NCI-H69 (cell line): ENCODE data around the gene BIK.

ENCODE experiments used
- DNase-seq: peaks from one replicate; lab custom pipeline; 2025; lab: John Stamatoyannopoulos, UW

Gene BIK

DNA sequence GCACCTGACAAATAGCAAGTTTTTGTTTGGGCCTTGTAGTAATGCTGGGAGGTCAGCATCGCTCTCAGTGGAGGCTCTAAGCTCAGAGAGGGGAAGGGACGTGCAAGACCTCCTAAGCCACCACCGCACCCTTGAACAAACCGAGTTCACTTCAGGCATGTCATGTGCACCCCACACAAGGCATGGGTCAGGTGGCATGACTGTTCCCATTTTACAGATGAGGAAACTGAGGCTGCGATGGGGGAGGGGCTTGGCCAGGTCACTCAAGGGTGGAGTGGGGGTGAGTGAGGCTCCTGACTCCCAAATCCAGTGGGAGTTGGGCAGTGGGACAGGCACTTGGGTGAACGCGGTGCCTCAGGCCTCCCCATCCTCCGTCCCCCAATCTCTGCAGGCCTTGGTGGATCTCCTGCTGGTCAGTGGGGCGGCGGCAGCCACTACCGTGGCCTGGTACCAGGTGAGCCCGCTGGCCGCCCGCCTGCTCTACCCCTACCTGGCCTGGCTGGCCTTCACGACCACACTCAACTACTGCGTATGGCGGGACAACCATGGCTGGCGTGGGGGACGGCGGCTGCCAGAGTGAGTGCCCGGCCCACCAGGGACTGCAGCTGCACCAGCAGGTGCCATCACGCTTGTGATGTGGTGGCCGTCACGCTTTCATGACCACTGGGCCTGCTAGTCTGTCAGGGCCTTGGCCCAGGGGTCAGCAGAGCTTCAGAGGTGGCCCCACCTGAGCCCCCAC, 52.0 kb downstream of the BIK start:
- no peak for DNase-seq

DNA sequence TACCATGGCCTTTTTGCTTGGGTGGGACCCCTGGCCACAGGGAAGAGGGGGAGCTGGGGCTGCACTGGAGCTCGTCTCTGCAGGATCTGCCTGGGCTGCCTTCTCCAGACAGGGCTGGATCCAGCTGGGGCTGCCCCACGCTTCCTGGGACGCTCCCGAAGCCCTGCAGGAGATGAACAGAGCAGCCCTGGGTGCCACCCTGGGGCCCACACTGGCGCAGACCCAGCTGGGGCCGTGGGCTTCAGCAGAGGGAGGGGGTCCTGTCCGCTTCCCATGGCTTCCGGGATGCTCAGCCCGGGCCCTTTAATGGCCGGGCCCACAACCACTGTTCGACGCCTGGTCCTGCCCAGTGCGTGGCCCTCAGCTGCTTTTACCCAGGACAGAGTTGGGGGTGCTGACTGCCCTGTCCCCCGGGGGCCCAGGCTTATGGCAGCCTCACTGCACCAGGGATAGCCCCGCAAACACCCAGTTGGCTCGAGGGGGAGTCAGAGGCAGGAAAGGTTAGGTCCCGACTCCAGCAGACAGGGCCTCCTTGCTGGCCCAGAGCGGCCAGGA, 52.8 kb downstream of the BIK start:
- no peak for DNase-seq

DNA sequence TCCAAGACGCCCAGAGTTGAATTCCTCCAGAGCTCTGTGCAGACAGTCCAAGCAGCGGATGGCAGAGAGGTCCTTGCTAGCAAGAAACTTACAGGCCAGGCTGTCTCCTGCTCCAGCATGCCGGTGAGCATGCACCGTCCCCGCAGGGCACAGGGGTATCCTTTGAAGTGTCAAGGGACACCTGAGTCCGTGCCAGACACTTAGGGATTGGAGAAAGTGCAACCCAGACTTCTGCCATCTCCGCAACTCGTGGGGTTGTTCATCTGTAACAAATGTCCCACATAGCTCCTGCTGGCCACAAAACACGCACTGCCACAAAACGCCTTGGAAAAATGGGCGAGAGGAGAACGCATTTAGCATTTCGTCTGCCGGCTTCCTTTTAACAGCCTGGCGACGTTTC, 54.1 kb downstream of the BIK start:
- peak; percentile 45 for DNase-seq

DNA sequence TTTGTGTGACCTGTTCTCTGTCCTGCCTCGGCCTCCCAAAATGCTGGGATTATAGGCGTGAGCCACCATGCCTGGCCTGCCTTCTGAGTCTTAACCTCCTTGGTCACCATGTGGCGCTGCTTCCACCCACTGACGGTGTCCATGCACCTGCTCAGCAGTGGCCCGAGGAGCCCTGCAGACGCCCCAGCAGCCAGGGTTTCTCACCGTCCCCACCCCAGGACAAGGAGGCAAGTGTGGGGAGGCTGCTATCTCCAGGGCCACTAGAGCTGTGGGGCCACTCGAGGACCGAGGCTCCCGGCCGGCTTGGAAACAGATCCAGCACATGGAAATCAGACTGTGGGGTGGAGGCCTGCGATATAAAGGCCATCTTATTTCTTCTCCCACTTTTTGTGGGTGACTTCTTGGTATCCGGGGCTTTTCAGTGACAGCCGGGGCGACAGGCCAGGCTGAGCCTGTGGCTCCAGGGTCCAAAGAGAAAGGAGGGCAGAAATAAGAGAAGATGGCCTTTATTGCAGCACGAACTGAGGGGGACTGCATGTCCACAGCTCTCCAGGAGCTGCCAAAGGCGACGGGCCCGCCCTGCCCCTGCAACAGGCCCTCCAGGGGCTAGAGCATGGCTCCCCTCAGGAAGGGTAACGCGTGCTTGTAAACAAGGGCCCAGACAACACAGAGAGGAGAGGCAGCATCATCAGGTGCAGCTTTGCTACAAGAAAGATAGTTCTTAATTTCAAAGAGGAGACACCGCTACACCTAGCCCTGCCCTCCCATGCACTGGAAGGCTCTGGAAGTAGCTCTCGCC, 55.8 kb downstream of the BIK start:
- no peak for DNase-seq

DNA sequence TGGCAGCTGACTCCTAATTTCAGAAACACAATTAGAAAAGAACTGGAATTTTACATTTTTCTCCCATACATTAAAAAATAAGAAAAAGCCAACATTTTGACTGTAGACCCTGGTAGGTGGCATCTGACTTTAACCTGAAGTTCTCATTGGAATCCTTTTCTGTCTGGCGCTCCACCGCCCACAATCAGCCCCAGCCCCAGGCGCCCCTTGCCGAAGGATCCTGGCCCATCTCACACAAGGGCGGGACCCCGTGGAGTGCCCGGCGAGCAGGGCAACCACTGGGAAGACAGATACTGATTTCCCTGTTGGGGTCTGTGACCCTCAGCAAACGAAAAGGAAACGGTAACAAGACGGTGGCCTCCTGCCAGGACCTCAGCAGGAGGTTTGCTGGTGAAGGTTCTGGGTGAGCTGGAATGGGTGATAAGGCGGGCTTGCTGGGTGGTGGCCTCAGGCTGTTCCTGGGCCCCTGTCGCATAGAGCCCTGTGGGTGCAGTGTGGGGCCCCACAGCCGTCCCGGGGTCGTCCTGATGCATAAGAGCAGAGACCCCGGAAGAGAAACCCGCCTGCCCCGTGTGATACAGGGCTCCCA, 56.5 kb downstream of the BIK start:
- no peak for DNase-seq

DNA sequence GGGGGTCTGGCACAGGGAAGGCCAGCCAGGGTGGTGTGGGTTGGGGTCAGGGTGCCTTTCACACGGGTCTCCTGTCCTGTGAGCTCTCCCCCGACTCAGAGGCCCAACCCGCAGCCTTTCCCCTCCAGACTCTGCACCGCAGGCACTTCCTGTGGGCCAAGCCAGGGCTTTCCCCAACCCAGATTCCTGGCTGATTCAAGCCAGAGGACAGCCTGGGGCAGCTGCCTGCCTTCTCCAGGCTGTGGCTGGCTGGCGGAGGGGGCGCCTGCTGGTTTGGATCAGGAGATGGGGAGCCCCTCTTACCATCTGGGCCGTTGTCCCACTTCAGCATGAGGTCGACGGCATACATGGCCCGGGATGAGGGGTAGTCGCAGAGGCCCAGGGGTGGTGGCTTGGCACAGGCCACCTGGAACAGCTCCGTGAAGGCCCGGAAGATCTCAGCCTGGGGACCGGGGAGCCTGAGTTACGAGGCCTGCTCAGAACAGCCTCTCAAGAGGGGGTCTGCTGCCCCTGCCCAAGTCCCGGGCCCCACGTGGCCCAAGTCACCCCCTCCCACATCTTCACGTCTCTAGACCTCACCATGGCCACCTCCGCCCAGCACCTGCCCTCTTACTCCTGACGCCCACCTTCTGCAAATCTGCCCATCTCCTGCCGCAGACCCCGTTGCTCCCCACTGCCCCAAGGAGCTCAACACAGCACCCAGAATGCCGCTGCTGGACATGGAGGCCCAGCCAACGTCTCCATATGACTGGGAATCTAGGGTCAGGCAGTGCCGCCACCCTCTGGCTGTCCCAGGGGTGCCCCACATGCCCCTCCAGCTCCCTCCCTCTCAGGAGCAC, 58.1 kb downstream of the BIK start:
- DNase-seq = no peak

DNA sequence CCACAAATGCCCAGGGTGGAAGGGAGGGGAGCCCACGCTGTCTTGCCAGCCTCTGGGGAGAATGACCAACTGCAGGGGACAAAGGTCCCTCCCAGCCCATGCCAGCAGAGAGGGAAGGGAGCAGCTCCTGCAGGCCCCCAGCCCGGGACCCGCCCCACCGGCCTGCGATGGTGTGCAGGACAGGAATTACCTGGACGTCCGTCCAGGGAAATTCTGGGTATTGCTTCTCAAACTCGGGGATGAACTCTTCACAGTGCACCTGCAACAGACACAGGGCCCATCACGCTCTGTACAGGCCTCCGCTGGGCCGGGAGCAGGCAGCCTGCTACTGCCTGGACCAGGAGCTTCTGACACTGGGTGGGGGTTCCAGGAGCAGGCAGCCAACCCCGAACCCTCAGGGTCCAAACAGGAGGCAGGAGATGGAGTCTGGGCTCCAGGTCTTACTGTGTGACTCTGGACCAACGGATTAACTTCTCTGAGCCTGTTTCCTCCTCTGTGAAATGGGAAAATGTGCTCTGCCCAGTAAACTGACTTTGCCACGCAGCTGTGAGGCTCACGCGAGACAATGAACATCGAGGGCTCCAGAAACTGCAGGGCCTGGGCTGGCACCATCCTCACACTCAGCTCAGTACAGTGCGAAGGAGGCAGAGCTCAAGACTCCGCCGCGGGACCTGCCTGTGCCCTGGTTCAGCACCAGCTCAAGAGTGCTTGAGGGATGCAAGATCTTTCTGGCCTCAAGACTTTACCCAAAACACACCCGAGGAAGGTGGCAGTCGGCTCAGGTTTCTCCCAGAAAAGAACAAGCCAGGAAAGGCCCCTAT, 59.0 kb downstream of the BIK start:
- DNase-seq = no peak

DNA sequence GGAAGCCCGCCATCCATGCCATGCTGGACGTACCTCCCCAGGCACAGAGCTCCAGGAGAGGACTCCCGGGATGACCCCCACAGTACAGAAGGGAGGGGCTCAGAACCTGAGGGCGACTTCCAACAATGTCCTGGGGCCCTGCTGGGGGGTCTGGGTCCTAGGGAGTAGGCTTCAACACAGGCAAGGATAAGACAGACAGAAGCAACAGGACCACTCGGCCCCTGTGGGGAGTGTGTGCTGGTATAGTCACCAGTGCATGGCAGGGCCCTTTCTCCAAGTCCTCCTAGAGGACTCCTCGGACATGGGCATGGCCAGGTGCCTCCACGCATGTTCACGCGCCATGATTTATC, 59.6 kb downstream of the BIK start:
- no peak for DNase-seq

DNA sequence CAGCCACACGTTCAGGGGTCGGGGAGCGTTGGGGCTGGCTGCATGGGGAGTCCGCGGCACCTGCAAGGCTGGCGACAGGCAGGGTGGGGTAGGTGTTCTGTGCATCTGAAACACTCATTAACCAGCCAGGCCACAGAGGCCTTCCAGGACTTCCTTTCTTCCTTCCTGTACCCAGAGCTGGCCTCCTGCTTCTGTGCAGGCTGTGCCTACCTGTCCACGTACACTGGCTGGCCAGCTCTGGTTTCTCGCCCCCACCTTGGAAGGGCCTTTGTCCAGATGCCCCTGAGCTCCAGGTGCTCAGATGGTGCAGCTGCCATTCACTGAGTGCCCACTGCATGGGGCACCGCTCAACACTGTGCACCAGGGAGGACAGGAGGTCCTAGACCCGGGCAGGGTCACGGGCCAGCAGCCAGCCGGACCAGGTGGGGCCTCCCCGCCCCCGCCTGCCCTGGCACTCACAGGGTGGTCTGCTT, 60.5 kb downstream of the BIK start:
- no peak for DNase-seq

DNA sequence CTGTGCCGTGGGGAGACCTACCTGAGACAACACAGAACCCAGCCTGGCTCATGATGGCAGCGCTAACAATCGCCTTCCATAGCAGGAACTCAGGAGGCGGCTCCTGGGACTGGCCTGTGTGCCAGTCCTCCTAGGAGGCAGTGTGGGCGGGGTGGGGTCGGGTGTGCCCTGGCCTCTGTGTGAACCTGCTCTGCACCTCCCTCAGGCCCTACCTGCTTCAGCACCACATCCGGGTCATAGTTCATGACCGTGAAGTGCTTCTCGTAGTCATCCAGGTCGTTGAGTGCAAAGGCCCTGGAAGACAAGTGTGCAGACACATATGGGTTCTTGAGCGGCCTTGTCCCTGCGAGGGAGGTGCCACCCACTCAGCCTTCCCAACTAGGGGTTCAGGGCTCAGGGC, 61.1 kb downstream of the BIK start:
- no peak for DNase-seq

DNA sequence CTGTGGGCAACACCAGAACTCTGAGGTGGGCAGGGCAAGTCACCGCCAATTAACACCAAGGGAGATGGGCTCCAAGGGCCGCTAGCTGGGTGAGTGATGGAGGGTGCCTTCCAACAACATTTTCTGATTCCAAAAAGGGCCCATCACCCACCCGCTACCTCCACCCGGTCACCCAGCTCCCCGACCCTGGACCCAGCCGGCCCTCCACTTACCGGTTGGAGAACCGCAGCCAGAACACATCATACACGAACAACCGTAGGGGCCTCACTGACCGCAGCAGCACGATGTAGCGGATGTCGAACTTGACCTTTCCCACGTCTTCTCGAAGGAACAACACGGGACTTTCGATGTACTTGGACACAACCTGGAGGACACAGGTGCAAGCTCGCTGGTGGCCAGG, 61.6 kb downstream of the BIK start:
- DNase-seq = no peak

DNA sequence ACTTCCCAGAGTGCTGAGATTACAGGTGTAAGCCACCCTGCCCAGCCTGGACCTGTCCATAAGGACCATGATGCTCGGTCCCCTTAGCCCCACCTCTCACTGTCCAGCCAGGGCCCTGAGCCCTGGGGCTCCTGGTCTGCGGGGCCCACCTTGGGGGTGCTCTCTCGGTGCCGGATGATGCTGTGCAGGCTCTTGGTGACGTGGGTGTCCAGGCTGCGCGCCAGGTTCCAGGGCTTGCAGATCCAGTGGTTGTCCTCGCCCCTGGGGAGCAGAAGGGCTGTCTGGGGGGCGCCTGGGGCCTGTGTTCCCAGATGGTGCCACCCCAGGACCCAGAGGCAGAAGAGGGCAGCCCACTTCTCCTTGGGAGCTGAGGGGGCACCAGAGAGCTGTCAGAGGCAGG, 63.0 kb downstream of the BIK start:
- DNase-seq = no peak

DNA sequence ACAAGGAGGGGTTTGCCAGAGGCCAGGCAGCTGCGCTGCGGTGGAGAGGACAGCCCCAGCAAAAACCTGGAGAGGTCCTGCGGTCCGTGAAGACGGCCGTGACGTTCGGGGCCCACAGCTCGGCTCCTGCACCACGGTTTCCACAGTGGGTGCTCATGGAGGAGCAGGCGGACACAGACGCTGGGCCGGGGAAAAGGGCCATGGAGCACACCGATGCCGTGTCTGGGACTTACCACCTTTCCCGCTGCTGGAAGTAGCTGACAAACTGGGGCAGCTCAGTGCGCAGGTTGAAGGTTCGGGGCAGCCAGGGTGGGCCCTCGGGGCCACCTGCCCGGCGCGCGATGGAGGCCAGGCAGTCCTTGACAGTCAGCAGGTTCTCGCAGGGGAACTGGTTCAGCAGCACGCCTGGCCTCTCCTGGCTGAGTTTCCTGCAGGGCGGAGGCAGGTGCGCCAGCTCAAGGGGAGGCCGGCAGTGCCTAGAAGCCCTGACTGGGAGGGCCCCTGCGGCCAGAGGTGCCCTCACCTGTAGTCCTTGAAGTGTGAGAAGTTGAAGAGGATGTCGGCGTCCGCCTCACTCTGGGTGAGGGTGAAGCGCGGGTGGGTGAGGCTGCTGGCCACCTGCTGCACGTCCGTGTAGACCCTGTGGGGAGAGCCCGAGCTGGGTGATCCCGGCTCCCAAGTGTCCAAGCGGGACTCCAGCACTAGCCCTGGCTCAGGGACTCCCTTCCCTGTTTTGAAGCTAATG, 63.6 kb downstream of the BIK start:
- DNase-seq = no peak

DNA sequence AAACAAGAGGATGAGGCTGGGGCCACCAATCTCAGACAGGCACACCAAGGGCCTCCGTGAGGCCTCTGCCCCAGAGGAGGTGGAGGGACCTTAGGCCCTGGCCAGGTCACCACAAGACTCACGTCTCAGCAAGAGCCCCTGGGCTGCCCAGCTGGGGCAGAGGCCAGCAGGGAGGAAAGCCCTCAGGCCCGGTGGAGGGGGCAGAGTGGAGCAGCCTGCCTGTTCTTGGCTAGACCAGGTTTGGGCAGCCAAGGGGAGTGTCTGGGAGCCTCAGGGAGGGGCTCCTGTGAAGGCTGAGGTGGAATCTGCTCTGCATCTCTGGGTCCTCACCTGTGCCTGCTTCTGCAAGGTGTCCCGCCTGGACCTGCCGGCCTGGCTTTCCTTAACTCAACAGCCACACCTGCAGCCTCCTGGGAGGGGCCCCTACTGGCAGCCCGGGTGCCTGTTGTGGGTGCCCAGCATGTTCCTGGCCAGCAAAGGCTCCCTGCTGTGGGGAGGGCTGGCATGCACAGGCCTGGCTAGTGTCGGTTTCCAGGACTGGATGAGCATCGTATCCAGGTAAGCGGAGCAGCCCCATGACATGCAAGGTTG, 64.5 kb downstream of the BIK start:
- peak; percentile 16 for DNase-seq

DNA sequence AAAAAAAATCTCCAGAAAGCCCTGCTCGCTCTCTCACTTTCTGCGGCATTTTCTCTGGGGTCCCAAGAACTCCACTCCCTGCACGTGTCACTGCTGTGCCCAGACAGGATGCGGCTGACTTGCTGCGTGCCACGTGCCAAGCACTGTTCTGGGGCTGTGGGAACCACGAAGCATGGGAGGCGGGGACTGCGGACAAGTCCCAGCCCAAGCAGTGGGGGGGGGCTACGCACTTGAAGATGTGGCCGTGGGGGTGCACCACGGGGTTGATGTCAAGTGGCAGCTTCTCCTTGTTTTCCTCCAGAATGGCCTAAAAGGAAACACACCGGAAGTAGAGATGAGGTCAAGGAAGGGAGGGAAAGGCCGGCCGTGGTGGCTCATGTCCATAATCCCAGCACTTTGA, 65.5 kb downstream of the BIK start:
- no peak for DNase-seq

DNA sequence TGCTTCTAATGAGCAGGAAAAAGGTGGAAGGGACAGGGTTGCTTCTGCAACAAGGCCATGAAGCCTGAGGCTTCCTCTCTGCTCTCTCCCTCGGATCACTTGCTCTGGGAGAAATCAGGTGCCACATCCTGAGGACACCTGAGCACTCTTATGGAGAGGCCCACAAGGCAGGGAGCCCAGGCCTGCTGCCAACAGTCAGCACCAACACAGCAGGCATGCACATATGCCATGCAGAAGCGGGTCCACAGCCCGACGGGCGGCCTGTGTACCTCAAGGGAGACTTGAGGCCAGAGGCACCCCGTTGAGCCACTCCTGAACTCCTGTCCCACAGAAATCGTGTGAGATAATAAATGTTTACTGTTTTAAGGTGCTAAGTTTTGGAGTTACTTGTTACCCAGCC, 66.9 kb downstream of the BIK start:
- DNase-seq = peak; percentile 27
